Colon (tissue), 2 donors: ENCODE data around the gene PALD1.
"Not testable (repeated sequence)": the region's sequence is repeated elsewhere in the genome, so short reads cannot be mapped to it uniquely, and the experiment has no call there.

Source experiments
- FAIRE-seq: peaks from 2 replicates; lab custom pipeline; 2012; peaks lifted over from hg19 to GRCh38; lab: Jason Lieb, UNC
- donor health status: control.
- donor health status: control.

Gene PALD1

DNA sequence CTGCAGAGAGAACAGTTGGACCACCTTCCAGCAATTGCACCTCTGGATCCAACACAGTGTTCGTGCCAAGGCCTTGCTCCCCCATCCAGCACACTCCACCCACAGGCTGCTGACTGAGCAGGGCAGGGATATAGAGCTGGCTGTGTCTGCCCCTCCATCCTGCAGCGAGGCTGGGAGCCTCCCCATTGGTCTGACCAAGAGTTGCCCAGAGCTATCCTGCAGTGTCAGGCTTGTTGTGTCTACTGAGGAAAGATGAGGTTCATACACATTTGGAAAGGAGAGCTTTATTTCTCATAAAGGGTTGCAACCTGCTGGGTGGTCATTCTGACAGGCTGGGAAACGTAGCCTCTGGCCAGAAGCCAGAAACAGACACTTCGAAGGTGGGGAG lies 96.9 kb downstream of the PALD1 start:
- no peak for FAIRE-seq

DNA sequence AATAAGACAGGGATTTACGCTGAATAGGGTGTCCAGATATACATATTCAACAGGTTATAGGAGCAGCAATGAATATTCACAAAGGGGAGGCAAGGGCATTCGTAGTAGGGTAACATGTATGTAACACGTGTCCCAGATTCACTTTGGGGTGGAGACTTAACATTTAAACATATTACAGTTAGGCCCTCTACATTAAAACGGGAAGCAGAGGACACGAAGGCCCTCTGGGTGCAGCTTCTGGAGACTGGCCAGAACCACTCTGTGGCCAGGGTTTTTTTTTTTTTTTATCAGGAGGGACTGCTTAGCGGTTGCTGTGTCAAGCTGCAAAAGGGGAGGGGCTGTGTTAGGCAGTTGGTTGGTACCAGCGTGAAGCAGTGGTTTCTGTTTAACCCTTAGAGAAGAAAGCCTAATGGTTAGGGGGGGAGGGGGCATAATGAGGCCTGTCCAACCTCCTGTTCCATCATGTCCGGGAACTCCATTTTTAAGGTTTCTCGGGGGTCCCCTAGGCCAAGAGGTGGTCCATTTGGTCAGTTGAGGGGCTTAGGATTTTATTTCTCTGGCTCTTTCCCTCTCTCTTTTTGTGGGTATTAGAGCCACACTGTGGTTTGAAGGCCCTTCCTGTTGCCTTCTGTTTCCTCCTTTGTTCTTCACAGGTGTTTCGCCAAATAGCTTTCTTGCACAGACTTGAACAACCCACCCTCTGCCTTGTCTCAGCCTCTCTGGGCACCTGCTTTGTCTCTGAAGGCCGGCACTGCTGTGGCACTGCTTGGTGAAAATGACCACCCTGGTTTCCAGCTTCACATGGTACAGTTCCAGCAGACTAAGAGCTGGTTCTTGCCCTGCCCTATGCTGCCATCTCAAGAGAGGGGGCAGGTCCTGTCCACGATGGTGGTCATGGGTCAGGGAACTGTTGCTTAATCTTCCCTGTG lies 97.6 kb downstream of the PALD1 start:
- no peak for FAIRE-seq

DNA sequence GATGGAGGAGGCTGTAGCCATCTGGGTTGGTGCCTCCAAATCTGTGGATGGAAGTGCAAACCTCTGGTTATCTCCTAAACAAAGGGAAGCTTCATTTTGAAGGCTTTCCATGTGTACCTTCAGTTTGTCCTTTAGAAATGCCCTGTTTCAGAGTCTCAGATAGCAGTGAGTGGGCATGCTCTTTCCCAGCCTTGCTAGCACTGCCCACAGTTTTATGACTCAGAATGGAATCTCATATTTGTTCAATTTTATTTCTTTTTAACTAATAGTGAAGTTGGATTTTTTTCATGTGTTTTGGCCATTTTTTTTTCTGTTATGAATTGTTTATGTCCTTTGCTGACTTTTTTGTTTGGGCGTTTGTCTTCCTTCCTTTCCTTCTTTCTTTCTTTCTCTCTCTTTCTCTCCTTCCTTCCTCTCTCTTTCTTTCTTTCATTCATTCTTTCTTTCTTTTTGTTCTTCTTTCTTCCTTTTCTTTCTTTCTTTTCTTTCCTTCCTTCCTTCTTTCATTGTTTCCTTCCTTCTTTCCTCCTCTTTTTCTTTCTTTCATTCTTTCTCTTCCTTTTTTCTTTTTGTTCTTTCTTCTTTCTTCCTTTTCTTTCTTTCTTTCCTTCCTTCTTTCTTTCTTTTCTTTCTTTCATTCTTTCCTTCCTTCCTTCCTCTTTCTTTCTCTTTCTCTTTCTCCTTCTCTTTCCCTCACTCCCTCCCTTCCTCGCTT lies 98.4 kb downstream of the PALD1 start:
- FAIRE-seq, result no peak

DNA sequence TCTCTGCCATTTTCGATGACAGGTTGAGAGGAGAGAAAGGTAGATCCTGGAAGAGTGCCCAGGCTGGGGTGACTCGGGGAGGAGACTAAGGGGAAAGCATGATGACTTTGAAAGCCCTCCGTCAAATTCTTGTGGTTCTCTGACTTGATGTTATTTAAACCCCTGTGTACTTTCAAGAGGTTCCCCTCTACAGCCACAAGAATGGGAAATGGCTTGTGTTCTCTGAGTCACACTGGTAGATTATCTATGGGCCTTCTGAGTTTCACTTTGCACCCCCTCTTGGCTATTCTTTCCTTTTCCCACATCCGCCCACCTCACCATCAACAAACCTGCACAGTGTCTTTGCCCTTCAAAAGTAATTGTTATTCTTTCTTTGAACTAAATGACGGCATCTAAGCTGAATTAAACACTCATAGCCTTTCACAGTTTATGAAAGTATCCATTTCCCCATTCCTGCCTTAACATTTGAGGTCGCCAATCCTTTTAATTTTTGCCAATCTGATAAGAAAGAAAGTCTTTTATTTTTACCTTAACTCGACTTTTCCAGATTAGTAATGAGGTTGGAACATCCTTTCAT lies 99.9 kb downstream of the PALD1 start:
- FAIRE-seq, result no peak

DNA sequence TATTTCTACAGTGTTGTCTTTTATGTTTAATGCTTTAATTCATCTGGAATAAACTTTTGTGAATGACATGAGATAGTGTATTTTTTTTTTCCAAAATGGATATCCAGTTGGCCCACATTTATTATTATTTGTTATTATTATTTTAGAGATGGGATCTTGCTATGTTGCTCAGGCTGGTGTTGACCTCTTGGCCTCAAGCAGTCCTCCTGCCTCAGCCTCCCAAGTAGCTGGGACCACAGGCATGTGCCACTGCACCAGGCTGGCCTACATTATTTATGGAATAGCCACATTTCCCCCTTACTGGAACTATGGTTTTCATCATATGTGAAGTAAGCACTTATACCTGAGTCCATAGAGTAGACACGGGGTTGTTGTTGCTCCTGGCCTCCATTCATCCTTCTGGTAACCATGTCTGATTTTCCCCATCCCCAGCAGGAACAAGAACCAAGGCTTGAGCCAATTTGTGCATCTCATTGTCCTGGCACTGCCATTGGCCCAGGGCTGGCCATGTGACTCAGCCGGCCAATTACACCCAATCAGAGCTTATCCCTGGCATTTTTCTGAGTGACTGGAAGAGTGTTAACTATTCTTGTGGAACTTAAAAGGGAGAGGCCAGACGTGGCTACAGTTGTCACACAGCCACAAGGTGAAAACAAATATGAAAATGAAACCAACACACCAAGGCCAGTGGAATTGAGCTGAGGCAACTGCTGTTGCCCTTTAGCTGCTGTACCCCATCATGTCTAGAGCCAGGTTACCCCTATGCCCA lies 100.9 kb downstream of the PALD1 start:
- FAIRE-seq, result no peak

DNA sequence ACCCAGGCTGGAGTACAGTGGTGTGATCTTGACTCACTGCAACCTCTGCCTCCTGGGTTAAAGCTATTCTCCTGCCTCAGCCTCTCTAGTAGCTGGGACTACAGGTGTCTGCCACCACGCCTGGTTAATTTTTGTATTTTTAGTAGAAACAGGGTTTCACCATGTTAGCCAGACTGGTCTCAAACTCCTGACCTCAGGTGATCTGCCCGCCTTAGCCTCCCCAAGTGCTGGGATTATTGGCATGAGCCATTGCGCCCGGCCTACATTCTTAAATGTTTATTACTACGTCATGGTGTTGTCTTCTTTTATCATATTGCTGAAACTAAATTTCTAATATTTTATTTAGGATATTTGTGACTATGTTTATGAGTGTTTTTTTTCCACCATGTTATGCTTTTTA lies 102.6 kb downstream of the PALD1 start:
- not testable (repeated sequence) for FAIRE-seq

DNA sequence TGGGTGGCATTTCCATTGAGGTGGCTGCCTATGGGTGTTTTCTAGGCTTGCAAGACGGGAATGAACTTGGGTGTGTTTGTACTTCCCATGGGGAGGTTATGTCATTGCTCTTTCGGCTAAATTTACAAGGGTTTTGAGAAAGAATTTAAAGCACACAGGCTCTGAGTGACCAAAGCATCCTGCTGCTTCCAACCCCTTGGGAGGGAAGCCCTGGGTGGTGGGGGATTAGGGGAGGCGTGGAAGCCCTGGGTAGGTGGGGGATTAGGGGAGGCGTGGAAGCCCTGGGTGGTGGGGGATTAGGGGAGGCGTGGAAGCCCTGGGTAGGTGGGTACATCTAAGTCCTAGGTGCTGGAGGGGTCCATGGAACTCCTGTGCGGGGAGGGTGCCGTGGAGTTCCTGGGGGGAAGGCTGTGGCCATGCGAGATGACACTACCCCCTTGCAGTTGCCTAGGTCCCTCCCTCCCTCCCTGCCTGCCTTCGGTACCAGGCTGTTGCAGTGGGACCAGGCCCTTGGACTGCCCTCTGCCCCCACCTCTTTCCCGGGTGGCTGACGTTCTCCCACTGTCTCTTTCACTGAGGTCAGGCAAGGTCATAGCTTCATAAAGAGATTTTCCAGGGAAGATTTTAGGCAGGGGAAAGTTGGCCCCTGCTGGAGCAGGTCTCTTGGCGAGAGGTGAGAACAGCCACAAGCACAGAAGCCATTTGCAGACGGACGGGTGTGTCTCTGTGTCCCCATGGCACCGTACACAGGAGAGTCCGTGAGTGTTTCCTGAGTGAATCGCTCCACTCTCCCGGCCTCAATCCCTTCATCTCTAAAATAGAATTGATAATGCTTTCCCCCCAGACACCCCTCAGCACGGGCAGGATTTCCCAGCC lies 104.5 kb downstream of the PALD1 start:
- FAIRE-seq, result no peak

DNA sequence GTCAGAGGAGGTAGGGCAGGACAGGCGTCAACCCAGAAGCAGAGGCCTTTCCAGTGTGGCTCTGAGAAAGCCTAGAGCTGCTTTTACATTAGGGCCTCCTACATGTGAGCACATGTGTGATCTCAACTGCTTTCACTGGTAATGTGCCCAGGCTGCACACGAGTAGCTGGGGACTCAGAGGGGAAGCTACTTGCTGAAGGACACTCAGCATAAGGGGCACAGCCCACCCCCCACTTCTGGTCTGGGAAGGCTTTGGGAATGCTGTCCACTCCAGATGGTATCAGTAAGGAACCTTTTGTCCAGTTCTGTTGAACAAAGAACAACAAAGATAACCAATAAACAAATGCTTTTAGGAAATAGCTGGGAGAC lies 105.1 kb downstream of the PALD1 start:
- no peak for FAIRE-seq

DNA sequence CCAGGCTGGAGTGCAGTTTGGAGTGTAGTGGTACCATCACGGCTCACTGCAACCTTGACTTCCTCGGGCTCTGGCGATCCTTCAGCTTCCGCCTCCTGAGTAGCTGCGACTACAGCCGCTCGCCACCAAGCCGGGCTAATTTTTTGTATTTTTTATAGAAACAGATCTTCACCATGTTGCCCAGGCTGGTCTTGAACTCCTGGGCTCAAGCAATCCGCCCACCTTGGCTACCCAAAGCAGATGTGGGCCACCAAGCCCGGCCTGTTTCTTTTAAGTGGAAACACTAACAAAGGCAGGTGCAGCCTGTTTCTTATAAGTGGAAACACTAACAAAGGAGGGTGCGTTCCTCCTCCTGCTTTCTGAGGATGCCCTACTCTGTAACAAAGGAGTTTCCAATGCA lies 105.8 kb downstream of the PALD1 start:
- FAIRE-seq, result no peak

DNA sequence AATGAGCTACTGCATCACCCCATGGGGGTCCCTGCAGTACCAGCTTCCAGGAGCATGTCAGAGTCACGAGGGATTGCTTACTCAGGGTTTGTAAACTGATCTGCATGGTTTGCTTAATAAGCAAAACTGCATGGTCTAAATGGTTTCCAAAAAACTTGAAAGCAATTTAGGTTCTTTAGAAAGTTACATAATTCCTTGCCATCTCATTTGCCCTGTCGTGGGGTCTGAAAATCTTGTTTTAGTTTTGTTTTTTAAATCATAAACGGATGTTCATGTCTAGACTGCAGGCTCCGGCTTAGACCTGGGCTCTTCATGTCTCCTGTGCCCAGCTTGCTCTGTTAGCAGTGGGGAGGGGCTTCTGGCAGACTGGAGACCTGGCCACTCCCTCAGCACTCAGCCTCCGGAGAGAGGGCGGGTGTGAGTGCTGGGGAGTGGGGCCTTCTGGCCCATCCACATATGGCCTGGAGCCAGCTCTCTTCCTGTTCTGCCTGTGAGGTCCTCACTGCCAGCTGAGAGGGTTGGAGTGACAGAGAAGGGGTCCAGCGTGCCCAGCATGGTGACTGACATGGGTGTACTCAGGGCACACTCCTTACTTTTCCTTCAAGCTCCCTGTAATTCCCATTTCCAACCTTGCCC lies 106.5 kb downstream of the PALD1 start:
- no peak for FAIRE-seq

DNA sequence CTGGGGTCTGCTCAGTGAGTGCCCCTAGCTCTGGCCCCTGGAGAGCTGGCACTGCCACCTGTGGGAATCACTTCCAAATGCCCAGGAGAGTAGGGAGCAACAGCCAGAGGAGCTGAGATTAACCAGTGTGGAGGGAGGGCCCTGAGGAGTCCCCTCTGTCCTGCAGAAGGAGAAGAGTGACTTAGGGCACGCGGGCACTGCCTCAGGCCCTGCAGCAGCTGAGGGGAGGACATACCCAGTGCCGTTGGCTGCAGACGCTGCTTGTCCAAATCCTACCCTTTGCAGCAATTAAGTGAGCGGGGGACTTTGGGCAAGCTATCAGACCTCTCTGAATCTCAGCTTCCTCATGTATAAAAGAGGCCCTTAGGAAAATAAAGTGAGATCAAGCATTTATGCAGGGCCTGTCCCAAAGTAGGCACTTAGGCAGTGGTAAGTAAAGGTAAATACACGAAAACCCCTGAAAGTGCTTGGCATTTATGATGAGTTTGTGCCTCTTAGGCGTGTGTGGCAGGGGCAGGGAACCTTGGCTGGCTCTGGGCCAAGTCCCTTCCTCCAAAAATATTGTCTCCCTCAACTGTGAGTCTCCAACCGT lies 107.1 kb downstream of the PALD1 start:
- no peak for FAIRE-seq

DNA sequence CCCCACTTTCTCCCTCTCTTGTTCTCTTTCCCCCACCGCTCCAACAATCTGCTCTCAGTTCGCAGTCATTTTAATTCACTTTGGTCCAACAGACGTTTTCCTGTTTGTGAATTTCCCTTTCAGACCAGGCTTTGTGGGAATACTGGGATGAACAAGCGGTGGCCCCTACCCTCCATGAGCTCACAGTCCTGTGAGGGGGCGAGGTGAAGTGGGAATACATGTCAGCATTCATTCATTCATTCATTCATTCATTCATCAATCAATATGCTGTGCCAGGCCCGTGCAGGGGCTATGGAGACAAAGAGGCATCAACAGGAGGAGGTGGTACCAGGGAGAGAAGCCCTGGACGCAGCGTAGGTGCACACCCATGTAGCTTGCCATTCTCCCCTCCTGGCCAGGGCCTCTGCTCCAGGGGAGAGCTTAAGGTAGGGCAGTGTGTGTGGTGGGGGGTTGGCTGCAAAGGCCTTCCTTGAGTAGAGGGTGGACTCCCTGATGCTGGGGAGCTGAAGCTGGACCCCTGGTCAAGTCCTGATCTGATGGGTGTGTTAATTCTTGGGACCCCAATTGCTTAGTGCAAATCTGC lies 107.9 kb downstream of the PALD1 start:
- FAIRE-seq, result no peak

DNA sequence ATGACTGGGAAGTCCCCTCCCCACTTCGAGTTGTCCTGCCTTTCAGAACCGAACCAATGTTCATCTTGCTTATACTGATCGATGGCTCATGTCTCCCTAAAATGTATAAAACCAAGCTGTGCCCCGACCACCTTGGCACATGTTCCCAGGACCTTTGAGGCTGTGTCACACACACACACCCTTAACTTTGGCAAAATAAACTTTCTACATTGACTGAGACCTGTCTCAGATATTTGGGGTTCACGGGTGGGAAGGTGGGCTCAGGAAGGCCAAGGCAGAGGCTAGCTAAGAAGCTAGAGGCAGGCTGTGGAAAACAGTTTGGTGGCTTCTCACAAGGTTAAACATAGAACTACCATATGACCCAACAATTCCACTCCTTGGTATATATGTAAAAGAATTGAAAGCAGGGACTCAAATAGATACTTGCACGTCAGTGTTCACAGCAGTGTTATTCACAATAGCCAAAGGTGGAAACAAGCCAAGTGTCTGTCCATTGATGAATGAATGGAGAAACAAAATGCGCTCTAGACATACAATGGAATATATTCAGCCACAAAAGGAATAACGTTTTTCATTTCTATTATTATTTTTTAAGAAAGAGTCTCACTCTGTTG lies 108.6 kb downstream of the PALD1 start:
- no peak for FAIRE-seq

DNA sequence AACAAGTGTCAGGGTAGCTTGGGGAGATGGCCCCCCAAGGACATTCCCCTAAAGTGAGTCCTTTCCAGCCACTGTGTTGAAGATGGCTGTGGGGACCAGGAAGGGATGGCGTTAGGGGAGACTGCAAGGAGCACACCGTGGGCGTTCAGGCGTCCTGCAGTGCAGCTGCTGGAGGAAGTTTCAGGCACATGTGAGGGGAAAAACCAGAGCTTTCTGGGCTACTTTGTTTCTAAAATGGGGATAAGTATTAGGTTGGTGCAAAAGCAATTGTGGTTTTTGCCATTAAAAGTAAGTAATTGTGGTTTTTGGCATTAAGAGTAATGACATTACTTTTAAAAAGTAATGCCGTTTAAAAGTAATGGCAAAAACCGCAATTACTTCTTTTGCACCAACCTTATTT lies 109.7 kb downstream of the PALD1 start:
- no peak for FAIRE-seq

DNA sequence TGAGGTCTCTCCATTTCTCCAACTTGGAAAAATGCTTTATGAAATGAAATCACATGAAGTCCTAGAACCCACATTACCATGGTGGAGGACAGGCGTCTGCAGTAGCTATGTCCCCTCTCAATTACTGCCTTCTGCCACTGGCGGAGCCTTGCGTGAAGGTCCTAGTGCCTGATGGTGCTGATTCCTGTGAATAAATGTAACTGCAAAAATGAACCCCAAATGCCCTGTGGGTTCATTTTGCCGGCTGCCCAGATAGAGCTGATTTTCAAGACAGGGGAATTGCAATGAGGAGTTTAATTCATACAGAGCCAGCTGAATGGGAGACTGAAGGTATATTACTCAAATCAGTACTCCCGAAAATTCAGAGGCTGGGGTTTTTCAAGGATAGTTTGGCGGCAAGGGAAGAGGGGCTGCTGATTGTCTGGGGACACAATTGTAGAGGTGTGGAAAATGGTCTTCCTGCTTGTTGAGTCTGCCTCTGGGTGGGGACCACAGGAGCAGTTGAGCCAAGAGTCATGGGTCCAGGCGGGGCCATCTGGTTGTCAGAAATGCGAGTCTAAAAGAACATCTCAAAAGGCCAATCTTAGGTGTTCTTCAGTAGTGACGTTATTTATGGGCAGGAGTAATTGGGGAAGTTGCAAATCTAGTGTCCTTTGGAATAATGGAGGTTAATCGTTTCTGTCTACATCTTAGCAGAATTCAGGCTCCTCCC lies 110.4 kb downstream of the PALD1 start:
- FAIRE-seq, result no peak

DNA sequence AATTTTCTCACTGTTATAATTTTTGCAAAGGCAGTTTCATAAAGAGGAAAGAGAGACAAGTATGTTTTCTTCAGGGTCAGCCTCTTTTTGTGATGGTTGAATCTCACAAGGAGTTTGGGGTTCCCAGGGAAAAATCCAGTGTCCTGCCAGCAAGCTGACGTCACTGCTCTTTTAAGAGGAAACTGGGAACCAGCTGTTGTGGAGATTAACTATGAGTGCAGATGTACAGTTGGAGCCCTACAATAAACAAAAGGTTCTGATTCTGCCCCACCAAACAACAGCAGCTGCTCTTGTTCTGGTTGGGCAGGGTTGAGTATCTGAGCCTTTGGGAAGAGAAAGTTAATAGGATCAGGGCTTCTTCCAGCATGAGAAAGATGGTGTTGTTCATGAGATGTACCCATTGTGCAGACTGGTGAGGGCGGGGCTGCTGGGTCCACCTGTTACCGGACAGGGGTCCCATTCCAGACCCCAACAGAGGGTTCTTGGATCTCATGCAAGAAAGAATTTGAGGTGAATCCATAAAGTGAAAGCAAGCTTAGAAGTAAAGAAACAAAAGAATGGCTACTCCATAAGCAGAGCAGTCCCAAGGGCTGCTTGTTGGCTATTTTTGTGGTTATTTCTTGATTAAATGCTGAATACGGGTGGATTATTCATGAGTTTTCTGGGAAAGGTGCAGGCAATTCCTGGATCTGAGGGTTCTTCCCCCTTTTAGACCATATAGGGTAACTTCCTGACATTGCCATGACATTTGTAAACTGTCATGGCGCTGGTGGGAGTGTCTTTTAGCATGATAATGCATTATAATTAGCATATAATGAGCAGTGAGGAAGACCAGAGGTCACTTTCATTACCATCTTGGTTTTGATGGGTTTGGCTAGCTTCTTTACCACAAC lies 111.4 kb downstream of the PALD1 start:
- no peak for FAIRE-seq

DNA sequence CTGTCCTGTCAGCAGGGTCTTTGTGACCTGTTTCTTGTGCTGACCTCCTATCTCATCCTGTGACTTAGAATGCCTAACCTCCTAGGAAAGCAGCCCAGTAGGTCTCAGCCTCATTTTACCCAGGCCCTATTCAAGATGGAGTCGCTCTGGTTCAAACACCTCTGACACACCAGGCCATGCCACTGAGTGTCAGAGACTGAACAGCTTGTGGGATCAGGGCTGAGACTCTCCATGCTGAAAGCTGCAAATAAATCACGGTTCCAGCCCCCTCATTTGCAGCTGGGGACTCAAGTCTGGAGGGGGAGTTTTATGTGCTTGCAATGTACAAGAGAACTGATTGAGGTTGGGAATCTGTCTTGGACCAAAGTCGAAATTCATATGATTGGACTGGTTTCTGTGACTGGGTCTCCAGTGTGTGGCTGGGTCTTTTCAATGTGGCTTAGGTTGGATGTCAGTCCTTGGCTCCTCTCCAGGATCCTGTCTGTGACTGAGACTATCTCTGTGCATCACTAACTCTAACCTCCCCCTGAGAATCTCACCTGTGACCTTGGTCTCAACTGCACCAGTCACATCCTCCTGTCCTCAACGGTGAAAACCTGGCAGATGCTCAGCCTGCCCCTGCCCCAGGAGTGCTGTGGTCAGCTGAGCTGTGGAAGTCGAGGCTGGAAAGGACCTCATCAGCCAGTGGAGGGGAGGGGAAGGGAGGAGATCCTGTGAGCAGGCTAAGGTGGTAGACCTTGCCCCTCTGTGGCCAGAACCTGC lies 112.3 kb downstream of the PALD1 start:
- FAIRE-seq, result no peak
